Testis (tissue), 5 donors: ENCODE measurements around the gene TRIM7. TPM values are rescaled to one million over a fixed set of nuclear protein-coding genes. Genes with fewer than 3 reads are reported as not detected.

ENCODE experiments used
- DNase-seq: peaks from one replicate; pipeline ENCODE4 v3.0.0-alpha.2; 2019
- H3K27ac ChIP-seq, 2 donors: fragments of 200-600 bp; sonication (generic); one replicate each; pipeline ENCODE4 v1.5.1; 2019
- H3K27me3 ChIP-seq: fragments of 200-600 bp; sonication (generic); one replicate; pipeline ENCODE4 v1.5.1; 2019
- H3K36me3 ChIP-seq: fragments of 200-600 bp; sonication (generic); one replicate; pipeline ENCODE4 v1.5.1; 2017; ENCODE audit warnings: low read depth; ENCODE audit errors: missing control alignments
- H3K4me1 ChIP-seq: fragments of 200-600 bp; sonication (generic); one replicate; pipeline ENCODE4 v1.5.1; 2019
- H3K4me3 ChIP-seq, 2 donors: fragments of 200-600 bp; sonication (generic); one replicate each; pipeline ENCODE4 v1.5.1; 2017 to 2019
- H3K9me3 ChIP-seq: fragments of 200-600 bp; sonication (generic); one replicate; pipeline ENCODE4 v1.5.1; 2017
- POLR2A ChIP-seq: fragments of 450-650 bp; IDR thresholded peaks from one replicate; pipeline ENCODE4 v1.6.1; 2017; ENCODE audit warnings: antibody characterized with exemption, mild to moderate bottlenecking, moderate library complexity
- WGBS, 2 donors: methylation state at CpG; one replicate each; pipeline ENCODE4 v1.1.5; 2018; 5-methylcytosine and 5-hydroxymethylcytosine counted together
- intact Hi-C: fragments of 100-400 bp; cut with DNase I; formaldehyde crosslinking; loops from one replicate; pipeline ENCODE4 v1.15.1; 2023; ENCODE audit warnings: low total_unique reads
- long read RNA-seq, 2 donors: transcript quantifications; one replicate each; lab custom pipeline, GENCODE V29; 2026
- polyA plus RNA-seq: library from polyadenylated mRNA; stranded (reverse); fragments of 350-450 nt; fragmentation: Illumina TruSeq; extraction: RNeasy Lipid Tissue Mini Kit (QIAGEN cat#74804); gene quantifications from one replicate; pipeline ENCODE4 v1.2.3, GENCODE V29; 2014; ENCODE audit warnings: low read depth, low replicate concordance; ENCODE audit not compliant: insufficient read depth
- total RNA-seq, 2 donors: library from RNA; depleted of rRNA; stranded (reverse); fragments of >200 nt; gene quantifications; one replicate each; pipeline ENCODE4 v1.2.3, GENCODE V29; 2016
- TF ChIP-seq, protein P1 (sequence below), 3 experiments: fragments of 450-650 bp in 2 of 3; fragments of 200-600 bp in 1 of 3; sonication (generic) in 1 of 3; IDR thresholded peaks; one replicate each; pipeline ENCODE4 v1.5.1; 2016 to 2019; ENCODE audit warnings: antibody characterized with exemption in 3 of 3, mild to moderate bottlenecking in 2 of 3, moderate library complexity in 1 of 3

Gene TRIM7
- total RNA-seq (under 1 TPM; 0.43 to 0.87 TPM), polyA plus RNA-seq (0.47 TPM)
- long read RNA-seq, donor 1 = 0 reads
- long read RNA-seq, donor 2 = 0 reads

DNA sequence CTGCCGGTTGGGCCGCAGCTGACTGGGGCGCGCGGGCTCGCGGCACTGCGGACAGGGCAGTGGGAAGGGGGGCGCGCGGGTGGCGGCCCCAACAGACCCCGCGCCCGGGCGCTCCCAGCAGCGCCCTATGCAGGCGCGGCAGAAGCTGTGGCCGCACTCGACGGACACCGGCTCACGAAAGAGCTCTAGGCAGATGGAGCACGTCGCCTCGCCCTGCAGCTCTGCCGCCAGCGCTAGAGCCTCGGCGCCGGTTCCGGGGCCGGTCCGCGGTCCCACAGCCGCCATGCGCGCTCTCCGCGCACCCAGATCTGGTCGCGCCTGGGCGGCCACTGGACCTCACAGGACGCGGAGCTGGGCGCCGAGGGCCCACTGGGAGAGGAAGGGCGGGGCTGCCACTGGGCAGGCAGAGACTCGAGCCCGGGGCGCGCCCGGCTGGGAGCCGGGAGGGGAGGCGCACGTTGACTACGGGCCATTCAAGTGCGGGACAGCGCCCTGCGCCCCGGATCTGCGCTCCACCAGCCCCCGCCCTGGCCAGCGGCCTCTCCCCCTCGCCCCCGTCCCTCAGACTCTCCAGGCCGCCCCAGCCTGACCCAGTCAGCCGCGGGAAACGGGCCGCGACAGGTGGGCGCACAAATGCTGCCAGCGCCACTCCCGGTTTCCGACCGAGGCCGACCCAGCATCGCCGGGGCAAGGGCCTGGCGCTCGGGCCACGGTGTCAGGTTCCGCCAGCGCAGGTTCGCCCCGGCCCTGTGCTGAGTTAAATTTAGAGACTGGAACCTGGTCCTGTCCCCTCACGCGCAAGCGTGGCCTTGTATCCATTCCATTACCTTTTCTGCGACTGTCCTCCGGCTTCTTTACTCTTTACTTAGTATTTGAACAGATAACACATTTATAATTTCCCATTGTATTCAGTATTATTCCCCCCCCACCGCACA is at the start of gene TRIM7:
TSS of gene TRIM7 (minus strand) at position 371 of the 935 bp plus-strand sequence. CDS start at position 285, 86 bp downstream.
- Histone ChIP-seq H3K36me3 (no peaks in the 10 kb centered on the region), H3K4me1 (peaks cover 2% of the 10 kb centered on the region), H3K4me3 (peak within 1 kb of the TSS; percentile 60 to 74), H3K27me3 (no peaks in the 10 kb centered on the region), H3K9me3 (no peaks in the 10 kb centered on the region), H3K27ac (peak within 1 kb of the TSS in 1 of 2 donors; percentile 85)
- intact Hi-C loops = no loop called here
- no peak for DNase-seq
- no peak for TF ChIP-seq POLR2A
- TF ChIP-seq, protein P1, sequence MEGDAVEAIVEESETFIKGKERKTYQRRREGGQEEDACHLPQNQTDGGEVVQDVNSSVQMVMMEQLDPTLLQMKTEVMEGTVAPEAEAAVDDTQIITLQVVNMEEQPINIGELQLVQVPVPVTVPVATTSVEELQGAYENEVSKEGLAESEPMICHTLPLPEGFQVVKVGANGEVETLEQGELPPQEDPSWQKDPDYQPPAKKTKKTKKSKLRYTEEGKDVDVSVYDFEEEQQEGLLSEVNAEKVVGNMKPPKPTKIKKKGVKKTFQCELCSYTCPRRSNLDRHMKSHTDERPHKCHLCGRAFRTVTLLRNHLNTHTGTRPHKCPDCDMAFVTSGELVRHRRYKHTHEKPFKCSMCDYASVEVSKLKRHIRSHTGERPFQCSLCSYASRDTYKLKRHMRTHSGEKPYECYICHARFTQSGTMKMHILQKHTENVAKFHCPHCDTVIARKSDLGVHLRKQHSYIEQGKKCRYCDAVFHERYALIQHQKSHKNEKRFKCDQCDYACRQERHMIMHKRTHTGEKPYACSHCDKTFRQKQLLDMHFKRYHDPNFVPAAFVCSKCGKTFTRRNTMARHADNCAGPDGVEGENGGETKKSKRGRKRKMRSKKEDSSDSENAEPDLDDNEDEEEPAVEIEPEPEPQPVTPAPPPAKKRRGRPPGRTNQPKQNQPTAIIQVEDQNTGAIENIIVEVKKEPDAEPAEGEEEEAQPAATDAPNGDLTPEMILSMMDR (IDR thresholded peaks at IDR 0.05) = no peak
- 2 to 3% methylated on average over 15 to 74 of the region's 94 CpGs for WGBS, 2 donors

DNA sequence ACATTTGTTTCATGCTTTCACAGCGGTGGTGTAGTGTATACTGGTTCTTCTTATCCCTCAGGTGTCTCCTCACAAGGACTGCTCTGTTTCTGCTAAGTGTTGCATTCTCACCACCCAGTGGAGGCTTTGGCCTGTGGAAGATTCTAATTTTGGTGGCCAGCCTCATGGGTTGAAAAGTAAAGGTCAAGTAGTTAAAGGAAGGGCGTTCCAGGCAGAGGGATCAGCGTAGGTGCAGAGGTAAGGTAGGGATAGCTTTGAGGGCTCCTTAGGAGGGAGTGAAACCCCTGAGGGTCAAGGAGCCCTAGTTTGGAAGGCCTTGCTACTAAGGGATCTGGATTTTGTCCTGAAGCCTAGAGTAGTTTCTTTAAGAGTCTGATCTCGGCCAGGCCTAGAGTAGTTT is 43.3 kb upstream of the TRIM7 start:
- WGBS, 2 donors = 52 to 64% methylated on average over 4 of the region's 4 CpGs

DNA sequence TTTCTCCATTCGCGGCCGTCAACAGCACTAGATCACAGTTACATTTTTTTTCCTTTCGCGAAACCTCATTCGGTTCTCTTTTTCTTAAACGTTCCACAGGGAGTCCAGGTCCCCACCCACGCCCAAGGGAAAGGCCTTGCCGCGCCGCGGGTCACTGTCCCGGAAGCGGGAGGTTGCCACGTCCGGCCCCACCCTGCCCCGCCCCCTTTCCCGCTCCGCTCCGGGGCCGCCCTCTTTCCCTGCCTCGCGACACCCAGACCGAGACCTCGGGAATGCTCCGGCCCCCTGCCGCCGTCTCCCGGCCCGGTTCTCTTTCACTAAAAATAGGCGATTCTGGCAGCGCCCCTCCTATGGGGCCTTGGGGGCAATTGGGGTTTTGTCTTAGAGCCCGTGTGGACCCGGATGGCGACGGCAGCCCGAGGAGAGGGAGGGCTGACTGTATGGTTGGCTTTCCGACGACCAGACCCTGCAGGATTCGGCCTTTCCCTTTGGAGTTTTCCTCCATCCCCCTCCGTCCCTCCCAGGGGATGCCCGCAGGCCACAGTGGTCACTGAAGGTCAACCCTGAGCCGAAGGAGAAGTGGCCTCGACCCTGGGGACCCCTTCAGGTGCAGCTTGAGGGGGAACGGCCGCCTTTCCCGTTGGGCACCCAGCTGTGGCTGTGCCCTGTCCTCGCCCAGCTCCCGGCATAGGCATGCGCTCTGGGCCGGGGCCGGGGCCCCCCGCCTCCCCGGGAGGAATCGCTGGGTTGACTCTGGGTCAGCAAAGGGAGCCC is 41.5 kb upstream of the TRIM7 start:
- 0 to 1% methylated on average over 42 to 55 of the region's 55 CpGs for WGBS, 2 donors
- Histone ChIP-seq H3K9me3 (no peaks in the 10 kb centered on the region), H3K4me3 (peak overlapping the region; percentile 66 to 80), H3K4me1 (peaks cover 53% of the 10 kb centered on the region), H3K36me3 (no peaks in the 10 kb centered on the region), H3K27ac (peak overlapping the region; percentile 94 to 96), H3K27me3 (no peaks in the 10 kb centered on the region)
- intact Hi-C loops = no loop called here
- DNase-seq = peak; percentile 91
- peak; percentile 5 for TF ChIP-seq POLR2A
- TF ChIP-seq, protein P1 (IDR thresholded peaks at IDR 0.05) = no peak

More for the DNA sequence above, 43.3 kb upstream of the TRIM7 start:
- DNase-seq = no peak
- H3K9me3 ChIP-seq = no peaks in the 10 kb centered on the region
- TF ChIP-seq, protein P1 (IDR thresholded peaks at IDR 0.05) = no peak
- no peak for TF ChIP-seq POLR2A
- H3K4me1 ChIP-seq = peaks cover 50% of the 10 kb centered on the region
- H3K36me3 ChIP-seq = no peaks in the 10 kb centered on the region
- H3K4me3 ChIP-seq = peak overlapping the region in 1 of 2 donors; percentile 80
- intact Hi-C loops = no loop called here
- peak overlapping the region; percentile 55 to 94 for H3K27ac ChIP-seq
- no peaks in the 10 kb centered on the region for H3K27me3 ChIP-seq

DNA sequence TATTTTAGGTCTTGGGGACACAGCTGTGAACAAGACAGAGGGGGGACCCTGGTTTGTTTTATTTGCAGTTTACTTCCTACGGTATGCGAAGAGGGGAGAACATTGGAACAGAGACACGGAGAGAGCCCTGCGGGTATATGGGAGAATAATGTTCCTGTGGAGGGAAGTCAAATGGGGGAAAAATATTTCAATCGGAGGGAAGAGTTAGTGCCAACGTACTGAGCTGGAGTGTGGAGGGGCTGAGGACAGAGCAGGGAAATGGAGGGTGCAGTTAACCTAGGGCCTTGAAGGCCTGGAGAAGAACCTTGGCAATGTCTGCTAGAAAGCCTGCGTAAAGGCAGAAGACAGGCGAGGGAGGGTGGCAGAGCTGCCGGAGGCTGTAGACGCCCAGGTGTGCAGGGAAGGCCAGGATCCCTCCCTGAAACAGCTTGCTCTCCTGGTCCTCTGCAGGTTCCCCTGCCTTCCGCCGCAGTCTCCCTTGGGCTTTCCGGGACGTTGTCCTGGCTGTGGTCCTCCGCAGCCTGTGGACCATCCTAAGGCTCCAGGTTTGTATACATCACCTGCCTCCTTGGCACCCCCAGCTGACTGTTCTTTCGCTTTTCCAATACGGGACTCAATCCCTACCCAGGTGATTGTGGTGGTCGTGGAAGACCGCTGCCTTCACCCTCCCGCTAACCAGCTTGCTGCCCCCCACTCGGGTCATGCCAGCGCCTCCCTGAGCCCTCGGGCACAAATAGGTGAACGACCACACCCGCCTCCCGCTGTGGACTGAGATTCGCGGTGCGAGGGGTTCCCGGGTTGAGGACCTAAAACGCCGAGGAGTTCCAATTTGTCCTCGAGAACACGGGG is 40.7 kb upstream of the TRIM7 start:
- intact Hi-C loops = no loop called here
- Histone ChIP-seq H3K27ac (peak overlapping the region; percentile 94 to 96), H3K9me3 (no peaks in the 10 kb centered on the region), H3K27me3 (no peaks in the 10 kb centered on the region), H3K36me3 (no peaks in the 10 kb centered on the region), H3K4me3 (peak overlapping the region; percentile 66 to 80), H3K4me1 (peaks cover 51% of the 10 kb centered on the region)
- TF ChIP-seq, protein P1 (IDR thresholded peaks at IDR 0.05) = no peak
- TF ChIP-seq POLR2A = no peak
- no peak for DNase-seq
- 15 to 22% methylated on average over 29 to 34 of the region's 34 CpGs for WGBS, 2 donors
